GM23248 (cell line): ENCODE results near the gene HSD3B2.
A peak's percentile ranks its signal among the peaks of the same experiment; 100 is the strongest.

Experiments
- EZH2 ChIP-seq: fragments of 200-600 bp; sonication (generic); IDR thresholded peaks from 2 replicates; pipeline ENCODE4 v1.6.1; 2018; ENCODE audit warnings: antibody characterized with exemption, mild to moderate bottlenecking; ENCODE audit not compliant: insufficient read depth, poor library complexity, severe bottlenecking
- EZH2phosphoT487 ChIP-seq: fragments of 200-600 bp; sonication (generic); IDR thresholded peaks from 2 replicates; pipeline ENCODE4 v1.6.1; 2018; ENCODE audit warnings: antibody characterized with exemption, moderate library complexity, mild to moderate bottlenecking, low read depth; ENCODE audit not compliant: insufficient read depth

GRCh38 chr1:119453021-119453420 is 38.1 kb downstream of the HSD3B2 start:
- TF ChIP-seq EZH2 (no peak), EZH2phosphoT487 (peak; percentile 83; the same call in 1 of the 2 replicates)
